GM21529 (cell line): ENCODE data around the gene TIMP3.

Source experiments
- ATAC-seq: cut with Tn5 transposase; IDR thresholded peaks from one replicate; pipeline ENCODE4 v1.9.1; 2021; ENCODE audit not compliant: unreplicated experiment

The TIMP3 gene

DNA sequence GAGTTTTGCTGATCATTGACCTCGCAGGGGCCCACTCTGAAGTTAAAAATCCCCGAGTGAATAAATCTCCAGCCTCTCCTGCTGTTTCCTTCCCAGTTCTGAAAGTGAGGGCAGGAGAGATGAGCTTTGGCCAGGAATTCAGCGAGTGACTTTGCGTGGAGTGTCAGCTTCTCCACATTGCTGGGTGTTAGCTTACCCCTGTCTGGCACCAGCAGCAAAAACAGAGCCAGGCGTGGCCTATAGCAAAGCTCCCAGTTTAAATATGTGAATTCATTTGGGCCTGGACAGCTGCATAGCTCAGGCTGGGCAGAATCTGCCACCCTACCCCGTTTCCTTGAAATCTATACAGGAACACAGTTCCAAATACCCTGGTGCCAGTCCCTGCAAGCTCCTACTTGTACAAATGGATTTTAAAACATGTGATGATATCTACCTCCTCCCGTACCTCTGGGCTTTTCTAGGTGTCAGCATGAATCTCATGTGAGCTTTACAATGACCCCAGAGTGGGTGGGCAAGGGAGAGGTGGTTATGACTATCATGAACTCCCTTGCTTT is 25.6 kb downstream of the TIMP3 start:
- no peak for ATAC-seq

DNA sequence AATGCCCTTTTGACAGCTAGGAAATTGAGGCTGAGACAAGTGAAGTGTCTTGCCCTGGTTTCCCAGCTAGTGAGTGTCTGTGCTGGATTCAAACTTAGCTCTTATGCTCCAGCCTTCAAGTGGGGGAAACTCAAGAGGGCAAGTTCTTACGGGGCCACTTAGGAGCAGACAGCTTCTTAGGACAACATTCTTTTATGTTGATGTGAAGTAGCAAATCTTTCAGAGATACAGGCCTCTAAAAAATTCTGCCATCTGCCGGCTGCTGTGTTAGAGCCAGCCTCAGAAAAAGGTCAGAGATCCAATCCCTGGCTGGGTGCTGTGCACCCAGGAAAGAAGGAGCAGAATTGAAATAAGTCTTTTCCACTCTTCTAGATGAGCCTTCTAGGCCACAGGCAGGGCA is 26.6 kb downstream of the TIMP3 start:
- ATAC-seq = no peak

DNA sequence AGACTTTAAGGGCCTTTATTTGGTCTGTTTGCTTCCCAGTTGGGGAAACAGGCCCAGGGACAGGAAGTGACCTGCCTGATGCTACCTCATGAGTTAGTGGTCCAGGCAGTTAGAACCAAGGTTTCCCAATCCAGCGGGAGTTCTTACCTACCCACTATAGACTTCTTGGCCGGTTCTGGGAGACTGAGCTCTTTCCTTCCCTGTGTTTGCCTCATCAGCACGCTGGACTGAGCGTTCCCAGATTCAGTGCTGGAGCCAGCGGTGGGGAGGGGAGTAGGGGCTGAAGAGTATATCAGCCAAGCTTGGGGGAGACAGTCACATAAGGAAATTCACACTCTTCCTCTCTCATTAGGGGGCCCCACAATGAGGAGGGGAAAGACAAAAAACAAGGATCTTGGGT is 27.1 kb downstream of the TIMP3 start:
- no peak for ATAC-seq

DNA sequence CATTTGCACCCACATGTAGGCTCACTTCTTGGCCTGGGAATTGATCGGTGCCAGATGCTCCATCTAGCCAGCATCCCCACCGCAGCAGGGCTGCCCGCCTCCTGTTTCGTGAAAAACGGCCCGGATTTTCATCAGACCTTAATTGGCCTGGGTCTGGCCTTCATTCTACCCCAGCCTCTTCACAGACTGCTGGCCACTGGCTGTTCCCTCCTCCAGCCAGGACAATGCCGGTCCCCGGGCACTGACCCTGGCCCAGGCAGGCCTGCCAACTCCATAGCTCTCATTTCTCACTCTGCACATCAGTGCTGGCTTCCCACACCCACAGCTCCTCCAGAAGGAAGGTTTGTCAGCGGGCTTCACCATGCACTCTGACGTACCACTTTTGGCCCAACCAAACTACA is 27.9 kb downstream of the TIMP3 start:
- ATAC-seq = no peak

DNA sequence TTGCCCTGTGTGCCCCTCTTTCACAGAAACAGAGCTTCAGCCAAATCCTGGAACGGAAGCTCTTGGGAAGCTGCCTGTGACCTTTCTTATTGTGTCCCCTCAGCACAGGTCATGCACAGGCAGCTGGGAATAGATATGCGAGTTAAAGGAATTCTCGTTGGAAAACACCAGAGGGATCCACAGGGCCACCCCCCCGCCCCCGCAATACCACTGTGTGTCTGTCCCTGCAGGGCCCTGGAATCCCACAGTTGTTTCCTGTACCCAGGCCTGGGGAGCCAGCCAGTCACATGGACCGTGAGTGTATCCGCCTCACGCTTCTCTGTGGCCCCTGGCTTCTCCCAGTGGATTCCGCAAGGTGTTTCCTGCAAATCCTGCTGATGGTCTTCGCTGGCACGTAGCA is 29.0 kb downstream of the TIMP3 start:
- no peak for ATAC-seq

DNA sequence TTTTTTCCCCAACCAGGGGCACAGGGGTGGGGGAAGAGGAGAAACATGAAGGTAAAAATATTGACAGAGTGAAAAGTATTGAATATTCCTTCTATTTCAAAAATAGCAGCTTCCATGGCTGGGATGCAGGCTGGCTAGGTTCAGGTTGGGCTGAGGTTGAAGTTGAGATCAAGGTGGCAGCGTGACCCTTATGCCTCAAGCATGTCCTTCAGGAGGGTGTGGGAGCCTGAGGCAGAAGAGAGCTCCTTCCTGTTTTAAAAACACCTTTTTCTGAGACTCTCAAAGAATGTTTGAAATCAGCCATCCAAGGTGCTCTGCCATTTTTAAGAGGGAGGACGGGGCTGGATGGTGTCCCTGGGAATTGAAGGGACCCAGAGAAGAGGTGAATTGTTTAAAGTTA is 29.5 kb downstream of the TIMP3 start:
- ATAC-seq = no peak

DNA sequence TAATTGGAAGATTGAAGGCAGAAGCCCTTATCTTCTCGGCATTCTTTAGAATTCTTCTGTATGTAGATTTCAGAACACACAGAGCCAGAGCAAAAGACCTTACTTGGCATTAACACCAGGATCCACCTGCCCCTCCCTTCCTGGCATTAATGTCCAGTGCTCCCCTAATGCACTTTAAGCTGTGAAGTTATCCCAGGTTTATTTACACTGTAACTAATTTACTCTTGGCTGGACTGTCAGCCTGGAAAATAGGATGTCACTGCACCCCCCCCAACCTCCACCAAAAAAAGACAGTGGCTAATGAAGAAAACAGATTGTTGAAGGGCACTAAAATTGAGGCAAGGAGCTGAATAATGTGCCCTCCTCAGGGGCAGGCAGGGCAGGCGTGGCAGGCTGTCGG is 30.1 kb downstream of the TIMP3 start:
- ATAC-seq = no peak

DNA sequence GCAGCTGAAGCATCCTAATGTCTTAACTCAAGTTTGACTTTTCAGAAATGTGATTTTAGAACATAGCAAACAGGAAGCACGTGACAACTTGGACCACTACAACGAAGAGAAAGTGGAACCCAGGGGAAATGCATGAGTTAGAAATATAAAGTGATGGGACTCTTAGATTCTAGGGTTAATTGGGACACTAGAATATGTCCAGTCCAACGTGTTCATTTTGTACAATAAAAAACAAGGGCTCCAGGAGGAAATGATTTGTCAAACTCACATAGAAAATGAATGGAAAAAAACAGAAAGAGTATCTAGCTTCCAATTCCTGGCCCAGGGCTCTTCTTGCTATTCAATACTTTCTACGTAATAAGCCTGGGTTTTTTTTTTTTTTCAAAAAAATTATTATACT is 30.7 kb downstream of the TIMP3 start:
- ATAC-seq = no peak

DNA sequence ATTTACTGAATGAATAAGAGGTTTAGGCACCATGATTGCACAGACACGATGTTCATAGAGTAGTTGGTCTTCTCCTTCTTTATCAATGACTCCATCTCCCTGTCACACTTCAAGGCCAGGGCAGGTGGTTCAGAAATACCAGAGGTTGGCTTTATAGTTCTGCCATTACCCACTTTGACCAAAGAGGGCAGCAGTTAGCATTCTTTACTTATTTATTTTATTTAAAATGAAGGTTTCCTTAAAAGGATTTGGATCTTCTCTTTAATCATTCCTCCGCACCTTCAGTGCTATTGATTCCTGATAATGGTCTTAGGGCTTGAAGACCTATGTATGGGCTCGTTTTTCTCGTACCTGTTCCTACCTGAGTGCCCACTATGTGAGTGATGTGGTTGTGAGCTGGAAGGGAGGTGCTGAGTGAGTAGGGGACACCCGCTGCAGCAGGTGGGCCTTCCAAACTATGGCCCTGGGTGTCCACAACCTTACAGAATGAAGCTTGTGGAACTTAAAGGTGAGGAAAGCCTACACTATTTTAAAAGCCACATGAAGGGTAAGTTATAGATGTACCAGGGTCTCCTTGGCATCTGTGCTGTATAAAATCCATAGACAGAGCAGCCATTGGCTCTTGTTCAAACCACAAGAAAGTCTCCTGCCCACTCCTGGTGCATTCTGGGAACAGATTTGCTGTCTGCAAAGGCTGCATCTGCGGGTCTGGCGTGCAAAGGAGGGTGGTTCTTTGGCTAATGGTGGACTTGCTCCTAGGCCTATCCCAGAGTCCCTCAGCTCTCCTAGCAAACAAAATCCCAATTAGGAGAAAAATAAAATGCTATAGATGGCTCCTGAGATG is 35.0 kb downstream of the TIMP3 start:
- ATAC-seq = no peak

DNA sequence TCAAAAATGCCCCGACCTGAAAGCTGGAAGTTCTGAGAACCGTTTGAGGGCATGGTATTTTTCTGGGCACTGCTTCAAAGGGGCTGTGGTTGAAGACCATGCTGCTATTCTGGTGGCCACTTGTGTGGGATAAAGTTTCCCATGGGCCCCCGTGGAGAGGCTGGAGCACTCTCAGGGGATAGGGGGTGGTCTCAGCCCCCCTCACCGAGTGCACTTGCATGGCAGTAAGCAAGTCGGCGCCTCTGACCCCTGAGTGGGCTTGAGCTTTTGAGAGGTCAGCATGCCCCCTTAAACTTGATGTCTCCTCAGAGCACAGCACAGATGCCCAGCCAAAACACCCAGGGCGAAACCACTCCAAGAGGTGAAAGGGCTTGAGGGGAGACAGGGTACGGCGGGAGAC is 35.6 kb downstream of the TIMP3 start:
- ATAC-seq = no peak

DNA sequence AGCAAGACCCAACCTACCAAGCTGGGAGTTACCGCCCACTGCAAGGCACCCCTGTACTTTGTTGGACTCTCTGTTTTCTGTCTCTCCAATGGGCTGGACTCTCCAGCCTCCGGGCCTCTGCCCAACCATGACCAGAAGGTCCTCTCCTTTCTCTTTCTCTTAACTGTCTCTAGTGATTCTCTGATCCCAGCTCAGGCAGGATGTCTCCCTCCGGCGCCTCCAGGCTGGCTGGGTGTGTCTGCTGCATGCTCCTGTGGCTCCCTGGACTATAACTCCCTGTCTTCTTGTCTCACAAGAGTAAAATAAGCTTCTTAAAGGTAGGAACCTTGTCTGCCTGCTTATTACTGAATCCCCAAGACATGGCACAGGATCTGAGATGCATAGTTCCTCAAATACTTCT is 36.3 kb downstream of the TIMP3 start:
- no peak for ATAC-seq

DNA sequence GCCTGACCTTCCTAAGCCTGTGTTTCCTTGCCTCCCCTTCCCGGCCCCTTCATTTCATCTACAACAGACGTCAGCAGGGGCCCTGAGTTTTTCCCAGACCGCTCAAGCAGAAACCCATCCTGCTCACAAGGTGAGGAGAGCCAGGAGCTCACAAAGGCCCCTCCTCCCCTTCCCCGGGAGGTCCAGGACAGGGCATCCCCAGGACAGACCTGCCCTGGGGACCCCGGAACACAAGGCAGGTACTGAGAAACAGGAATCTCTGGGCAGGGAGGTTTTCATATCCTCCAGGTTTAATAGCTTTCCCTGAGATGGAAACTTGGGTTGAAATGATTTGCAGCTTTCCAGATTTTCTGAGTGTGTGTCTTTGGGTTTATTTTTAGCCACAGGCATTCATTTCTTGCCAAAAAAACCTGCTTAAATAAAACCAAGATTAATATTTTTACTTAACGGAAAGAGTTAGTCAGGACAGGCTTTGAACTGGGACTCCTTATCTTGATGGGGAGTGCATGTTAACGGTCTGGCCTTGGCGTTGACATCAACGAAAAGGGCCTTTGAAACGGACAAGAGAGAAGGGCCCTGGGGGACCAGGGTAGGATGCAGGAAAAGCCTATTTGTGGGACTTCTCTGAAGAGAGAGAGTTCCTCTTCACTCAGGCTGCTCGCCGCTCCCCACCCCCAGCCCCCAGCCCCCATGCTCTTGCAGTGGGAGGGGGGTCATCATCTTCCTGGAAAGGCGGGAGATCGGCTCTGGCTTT is 38.5 kb downstream of the TIMP3 start:
- ATAC-seq = no peak

DNA sequence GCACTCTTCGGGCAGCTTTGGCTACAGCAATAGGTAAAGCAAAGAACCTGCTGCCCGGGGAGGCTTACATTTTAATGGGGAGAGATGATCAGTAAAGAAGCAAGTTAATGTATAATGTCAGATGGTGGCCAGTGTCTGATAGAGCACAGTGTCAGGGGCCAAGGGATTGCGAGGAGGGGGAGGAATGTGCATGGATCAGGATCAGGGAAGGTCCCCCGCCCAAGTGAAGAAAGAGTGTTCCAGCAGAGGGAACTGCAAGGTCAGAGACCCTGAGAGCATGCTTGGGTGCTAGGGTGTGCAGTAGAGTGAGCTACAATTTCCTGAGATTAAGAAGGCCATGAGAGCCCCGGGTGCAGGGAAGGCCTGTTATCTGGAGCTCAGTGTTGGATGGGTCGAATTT is 39.7 kb downstream of the TIMP3 start:
- no peak for ATAC-seq

DNA sequence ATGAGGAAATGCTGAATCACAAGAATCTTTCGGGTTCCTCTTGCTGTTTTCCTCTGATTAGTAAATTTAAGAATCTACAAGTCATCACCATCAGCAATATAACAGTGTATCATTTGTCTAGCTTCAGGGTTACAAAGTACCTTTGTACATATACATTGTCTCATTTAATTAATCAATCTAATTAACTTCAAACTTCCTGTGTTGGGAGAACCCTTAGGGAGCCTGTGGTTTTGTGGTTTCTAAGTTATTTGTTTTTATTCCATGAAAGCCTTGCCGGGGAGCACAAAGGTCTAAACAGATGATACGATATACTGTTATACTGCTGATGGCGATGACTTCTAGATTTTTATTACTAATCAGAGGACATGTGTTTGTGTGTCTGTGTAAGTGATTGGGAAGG is 41.0 kb downstream of the TIMP3 start:
- ATAC-seq = no peak

DNA sequence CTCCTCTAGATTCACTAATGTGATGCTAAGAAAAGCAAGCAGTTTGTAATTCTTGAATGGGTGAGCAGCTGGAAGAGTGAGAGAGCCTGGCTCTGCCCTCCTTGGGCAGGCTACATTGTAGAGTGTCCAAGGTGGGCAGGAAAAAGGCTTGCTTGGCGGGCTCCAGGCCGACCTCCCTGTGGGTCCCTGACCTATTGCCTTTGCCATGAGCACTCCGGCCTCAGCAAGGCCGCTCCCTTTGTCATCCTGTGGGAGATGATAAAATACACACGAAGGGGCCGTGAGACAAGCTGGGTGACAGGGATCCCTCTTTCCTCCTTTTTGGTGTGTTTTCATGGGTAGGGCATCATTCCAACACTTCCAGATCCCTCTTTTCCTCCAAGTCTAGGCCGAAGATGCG is 41.8 kb downstream of the TIMP3 start:
- no peak for ATAC-seq

DNA sequence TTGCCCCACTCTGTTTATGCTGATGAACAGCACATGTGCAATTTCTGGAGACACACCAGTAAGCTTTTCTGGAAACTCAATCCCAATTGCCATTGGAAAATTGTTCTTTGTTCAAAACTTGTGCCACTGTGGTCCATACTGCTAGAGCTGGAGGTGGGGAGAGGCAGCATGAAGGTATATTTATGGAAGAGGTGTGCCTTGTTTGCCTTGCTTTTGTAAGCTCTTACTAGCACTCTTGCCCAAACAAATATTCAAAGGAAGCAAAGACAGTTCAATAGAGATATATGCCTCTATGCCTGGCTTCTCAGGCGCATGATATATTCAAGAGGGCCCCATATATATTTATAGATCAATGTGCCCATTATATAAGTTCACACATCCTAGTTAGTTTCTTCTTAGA is 42.7 kb downstream of the TIMP3 start:
- no peak for ATAC-seq

DNA sequence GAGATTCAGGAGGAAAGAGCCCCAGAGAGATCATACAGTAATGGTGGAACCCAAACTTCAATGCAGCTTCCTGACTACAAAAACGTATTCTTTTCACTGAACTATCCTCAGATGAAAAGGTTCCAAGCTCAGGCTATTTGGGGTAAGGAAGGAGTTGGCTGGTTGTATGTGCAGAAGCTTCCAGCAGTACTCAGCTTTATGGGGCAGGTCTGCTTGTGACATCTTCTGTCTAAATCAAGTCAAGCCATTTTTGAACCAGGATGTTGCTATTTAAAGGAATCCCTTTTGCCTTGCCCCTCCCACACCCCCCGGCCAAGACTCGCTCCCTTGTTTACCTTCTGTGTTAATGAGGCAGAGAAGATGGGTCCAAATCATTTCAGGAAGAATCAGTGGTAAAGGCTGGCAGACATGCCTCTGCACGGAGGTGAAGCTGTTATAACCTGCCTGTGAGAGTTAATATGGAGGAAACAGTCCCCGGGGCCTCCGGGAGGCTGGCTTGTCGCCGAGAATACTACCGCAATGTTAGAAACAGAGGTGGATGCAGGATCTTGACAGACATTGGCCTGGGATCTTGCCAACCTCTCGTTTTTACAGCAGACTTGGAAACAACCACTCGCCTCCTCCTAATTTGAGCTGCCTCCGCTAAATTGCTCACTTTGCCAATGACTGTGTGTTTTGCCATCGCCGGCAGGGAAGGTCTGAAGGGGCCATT is 45.4 kb downstream of the TIMP3 start:
- no peak for ATAC-seq

DNA sequence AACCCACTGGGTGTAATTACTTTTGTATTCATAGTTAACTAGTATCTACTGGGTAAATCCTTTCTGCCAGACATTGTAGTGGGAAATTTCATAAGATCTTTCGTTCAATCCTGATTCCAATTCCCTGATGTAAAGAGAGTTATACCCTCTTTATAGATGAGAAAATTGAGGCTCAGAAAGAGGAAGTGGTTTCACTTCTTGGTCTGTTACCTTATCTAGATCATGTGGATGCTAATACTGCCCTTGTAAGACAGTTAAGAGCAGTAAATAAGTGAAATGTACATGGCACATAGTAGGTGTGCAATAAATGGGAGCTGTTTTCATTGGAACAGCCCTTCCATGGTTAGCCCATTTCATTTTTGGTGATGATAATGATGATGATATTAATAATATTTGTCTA is 46.7 kb downstream of the TIMP3 start:
- ATAC-seq = no peak

DNA sequence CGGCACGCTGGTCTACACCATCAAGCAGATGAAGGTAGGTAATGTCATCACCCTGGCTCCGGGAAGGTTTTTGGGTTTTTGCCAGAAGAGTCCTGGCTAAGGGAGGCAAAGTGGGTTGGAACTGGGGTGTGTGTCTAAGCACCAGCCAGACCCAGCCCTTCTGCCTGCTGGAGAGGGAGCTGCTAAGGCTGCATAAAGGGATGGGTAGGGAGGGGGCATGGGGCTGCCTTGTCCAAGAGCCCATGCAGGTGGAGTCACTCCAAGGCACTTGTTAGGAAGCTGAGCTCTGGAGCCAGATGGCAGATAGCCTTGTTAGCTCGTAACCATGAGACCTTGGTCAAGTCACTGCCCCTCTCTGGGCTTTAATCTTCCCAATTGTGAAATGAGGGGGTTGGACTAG is 48.0 kb downstream of the TIMP3 start:
- ATAC-seq = no peak

DNA sequence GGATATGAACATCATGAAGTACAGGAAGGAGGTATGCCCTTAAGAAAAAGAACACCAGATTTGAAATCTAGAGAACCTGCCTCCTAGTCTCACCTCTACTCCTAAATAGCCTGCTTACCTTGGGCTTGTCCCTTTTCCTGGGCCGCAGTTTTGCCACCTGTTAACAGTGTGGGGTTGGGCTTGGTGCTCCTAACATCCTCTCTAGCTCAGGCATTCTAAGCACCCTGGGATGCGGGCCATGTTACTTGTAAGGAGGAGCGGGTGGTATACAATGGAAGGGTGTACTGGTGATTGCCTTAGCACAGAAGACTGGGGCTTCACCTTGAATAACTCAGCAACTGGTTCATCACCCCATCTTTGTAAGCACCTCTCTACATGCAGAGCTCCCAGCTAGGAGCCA is 48.7 kb downstream of the TIMP3 start:
- no peak for ATAC-seq

DNA sequence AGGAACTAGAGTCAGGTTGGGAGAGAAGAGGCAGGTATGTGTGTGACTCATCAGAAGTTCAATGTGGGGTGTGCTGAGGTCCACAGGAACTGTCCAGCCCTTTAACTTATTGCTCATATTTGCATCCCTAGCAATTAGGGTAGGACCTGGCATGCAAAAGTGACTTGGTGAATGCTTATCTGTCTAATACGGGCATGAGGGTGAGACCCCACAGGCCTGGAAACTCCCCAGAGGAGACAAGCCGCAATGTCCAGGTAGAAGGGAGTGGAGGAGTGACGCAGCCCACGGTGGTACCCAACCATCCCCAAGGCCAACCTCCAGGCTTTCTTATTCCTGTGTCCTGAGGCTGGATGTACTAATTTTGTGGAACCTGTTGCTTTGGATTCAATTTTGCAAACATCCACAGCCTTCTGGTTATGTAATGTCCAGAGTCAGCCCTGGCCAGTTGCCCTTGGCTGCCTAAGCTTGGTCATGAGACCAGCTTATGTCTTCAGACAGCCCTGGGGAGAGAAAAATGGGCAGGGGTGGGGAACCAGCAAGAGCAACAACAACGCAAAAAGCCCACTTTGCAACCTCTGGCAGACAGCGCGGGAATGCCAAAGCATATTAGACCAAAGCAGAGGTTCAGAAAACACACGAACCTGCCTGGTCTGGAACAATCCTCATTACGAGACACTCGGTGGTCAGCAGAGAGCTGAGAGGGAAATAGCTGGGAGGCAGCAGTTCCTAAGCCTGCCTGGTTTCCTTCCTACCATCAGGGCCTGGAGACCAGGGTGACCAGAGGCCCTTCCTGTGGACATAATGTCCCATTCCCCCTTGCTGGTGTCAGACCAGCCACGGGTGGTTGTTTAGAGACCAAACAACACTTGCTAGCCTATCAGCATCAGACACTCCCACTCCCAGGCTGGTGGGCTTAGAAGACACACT is 49.3 kb downstream of the TIMP3 start:
- ATAC-seq = no peak
